Caco-2 (cell line): ENCODE results near the gene RAB6B. TPM values are rescaled to one million over a fixed set of nuclear protein-coding genes. Genes with fewer than 3 reads are reported as not detected.

Experiments used
- BruUV-seq: library from RNA; stranded (reverse); fragments of 400-500 nt; replicated peaks from 2 replicates; lab custom pipeline; 2021; lab: Mats Ljungman, UMichigan
- CTCF ChIA-PET: fragments of 300-600 bp; sonication (Branson Sonifier 250); formaldehyde crosslinking; loops from one replicate; lab custom pipeline; 2022; ENCODE audit warnings: antibody characterized with exemption; lab: Charles Lee
- POLR2A ChIA-PET: fragments of 300-600 bp; sonication (Branson Sonifier 250); formaldehyde crosslinking; loops from one replicate; lab custom pipeline; 2022; ENCODE audit warnings: antibody characterized with exemption; lab: Charles Lee
- DNase-seq, 2 experiments: peaks; one replicate each; pipeline versions ENCODE4 v3.0.0 to v3.0.0-alpha.2; 2020 to 2022
- H3K27me3 ChIP-seq: replicated peaks from 2 replicates; pipeline ENCODE4 v1.6.0; 2011; ENCODE audit warnings: low read length; ENCODE audit not compliant: control insufficient read depth, insufficient read depth
- H3K36me3 ChIP-seq: 2 replicates; pipeline ENCODE4 v1.5.1; 2011; ENCODE audit warnings: low read length; ENCODE audit not compliant: control insufficient read depth, insufficient read depth
- H3K4me1 ChIP-seq: fragments of 250-450 bp; sonication (Bioruptor Pico); 2 replicates; pipeline ENCODE4 v1.5.1; 2020; ENCODE audit warnings: mild to moderate bottlenecking
- H3K4me3 ChIP-seq: 2 replicates; pipeline ENCODE4 v1.5.1; 2011; ENCODE audit warnings: low read depth, mild to moderate bottlenecking, control low read depth, low read length
- H3K9me3 ChIP-seq: fragments of 250-450 bp; sonication (Bioruptor Pico); 2 replicates; pipeline ENCODE4 v1.5.1; 2020; ENCODE audit warnings: mild to moderate bottlenecking, moderate library complexity
- H3K27ac Mint-ChIP-seq: one replicate; pipeline ENCODE4 v1.8.0; 2022; ENCODE audit warnings: mixed read lengths; ENCODE audit not compliant: unreplicated experiment
- H3K27me3 Mint-ChIP-seq: one replicate; pipeline ENCODE4 v1.8.0; 2022; ENCODE audit warnings: mixed read lengths; ENCODE audit not compliant: insufficient read depth, unreplicated experiment
- H3K36me3 Mint-ChIP-seq: one replicate; pipeline ENCODE4 v1.8.0; 2022; ENCODE audit warnings: mild to moderate bottlenecking, mixed read lengths; ENCODE audit not compliant: insufficient read depth, unreplicated experiment
- H3K4me1 Mint-ChIP-seq: one replicate; pipeline ENCODE4 v1.8.0; 2022; ENCODE audit warnings: low read depth, mixed read lengths; ENCODE audit not compliant: unreplicated experiment
- H3K4me3 Mint-ChIP-seq: one replicate; pipeline ENCODE4 v1.8.0; 2022; ENCODE audit warnings: mild to moderate bottlenecking, moderate library complexity, mixed read lengths; ENCODE audit not compliant: unreplicated experiment
- H3K9me3 Mint-ChIP-seq: one replicate; pipeline ENCODE4 v1.8.0; 2022; ENCODE audit warnings: mixed read lengths; ENCODE audit not compliant: unreplicated experiment
- CTCF ChIP-seq, 2 experiments: fragments of 200-600 bp in 1 of 2; IDR thresholded peaks; 1 replicate in 1 of 2; 2 replicates in 1 of 2; pipeline versions ENCODE4 v1.5.1 to v1.8.0; 2011 to 2022; ENCODE audit warnings: antibody characterized with exemption in 1 of 2, control low read depth in 1 of 2, inconsistent platforms in 1 of 2, low read depth in 1 of 2, low read length in 1 of 2, mild to moderate bottlenecking in 1 of 2, moderate library complexity in 1 of 2; ENCODE audit not compliant: insufficient read depth in 1 of 2, severe bottlenecking in 1 of 2, unreplicated experiment in 1 of 2
- intact Hi-C: fragments of 100-400 bp; cut with micrococcal nuclease; formaldehyde crosslinking; loops from one replicate; pipeline ENCODE4 v1.10.0; 2022; ENCODE audit not compliant: unreplicated experiment
- total RNA-seq: library from RNA; stranded (reverse); gene quantifications from 2 replicates; pipeline ENCODE4 v1.2.3, GENCODE V29; 2022

RAB6B gene
- total RNA-seq, 1 experiment from 2014 or later: 3.2 TPM

GRCh38 chr3:133845127-133845526 is 50.6 kb downstream of the RAB6B start:
- TF ChIP-seq CTCF (IDR thresholded peaks at IDR 0.05; ENCODE audit: insufficient read depth in 1 of 2, low read depth in 1 of 2, low read length in 1 of 2, severe bottlenecking in 1 of 2, unreplicated experiment in 1 of 2): no peak
- Mint-ChIP-seq H3K4me3 (no peak overlapping the region), H3K4me1 (no peaks in the 10 kb centered on the region), H3K9me3 (no peaks in the 10 kb centered on the region), H3K27me3 (peaks cover 8% of the 10 kb centered on the region), H3K36me3 (no peaks in the 10 kb centered on the region), H3K27ac (no peak overlapping the region)
- ChIA-PET CTCF (no interaction called here), POLR2A (no interaction called here)
- DNase-seq: no peak
- H3K36me3 ChIP-seq: no peaks in the 10 kb centered on the region
- no TSS peak for BruUV-seq
- no peak overlapping the region for H3K4me3 ChIP-seq
- H3K27me3 ChIP-seq: no peaks in the 10 kb centered on the region
- H3K4me1 ChIP-seq: no peaks in the 10 kb centered on the region
- intact Hi-C loops: no loop called here
- no peaks in the 10 kb centered on the region for H3K9me3 ChIP-seq

- POLR2A ChIA-PET: no interaction called here
- no peak overlapping the region for H3K4me3 ChIP-seq
- H3K36me3 ChIP-seq: no peaks in the 10 kb centered on the region
- no peaks in the 10 kb centered on the region for H3K4me1 ChIP-seq
- H3K27me3 Mint-ChIP-seq: peaks cover 8% of the 10 kb centered on the region
- no peaks in the 10 kb centered on the region for H3K36me3 Mint-ChIP-seq
- no peak for DNase-seq
- H3K4me1 Mint-ChIP-seq: no peaks in the 10 kb centered on the region
- no peak overlapping the region for H3K4me3 Mint-ChIP-seq
- CTCF ChIA-PET: no interaction called here
- TF ChIP-seq CTCF (IDR thresholded peaks at IDR 0.05; ENCODE audit: insufficient read depth in 1 of 2, low read depth in 1 of 2, low read length in 1 of 2, severe bottlenecking in 1 of 2, unreplicated experiment in 1 of 2): no peak
- no peaks in the 10 kb centered on the region for H3K27me3 ChIP-seq
- H3K9me3 ChIP-seq: no peaks in the 10 kb centered on the region
- intact Hi-C loops: no loop called here
- no peak overlapping the region for H3K27ac Mint-ChIP-seq
- BruUV-seq: no TSS peak
- no peaks in the 10 kb centered on the region for H3K9me3 Mint-ChIP-seq
Observed at GRCh38 chr3:133843634-133844033, 52.0 kb downstream of the RAB6B start.

GRCh38 chr3:133842158-133842557 is 53.5 kb downstream of the RAB6B start:
- H3K36me3 Mint-ChIP-seq: no peaks in the 10 kb centered on the region
- intact Hi-C loops: no loop called here
- no peak for TF ChIP-seq CTCF (IDR thresholded peaks at IDR 0.05; ENCODE audit: insufficient read depth in 1 of 2, low read depth in 1 of 2, low read length in 1 of 2, severe bottlenecking in 1 of 2, unreplicated experiment in 1 of 2)
- no peaks in the 10 kb centered on the region for H3K27me3 Mint-ChIP-seq
- Histone ChIP-seq H3K4me3 (no peak overlapping the region), H3K9me3 (no peaks in the 10 kb centered on the region), H3K36me3 (no peaks in the 10 kb centered on the region), H3K27me3 (no peaks in the 10 kb centered on the region), H3K4me1 (no peaks in the 10 kb centered on the region)
- no peaks in the 10 kb centered on the region for H3K4me1 Mint-ChIP-seq
- H3K27ac Mint-ChIP-seq: no peak overlapping the region
- no TSS peak for BruUV-seq
- H3K9me3 Mint-ChIP-seq: no peaks in the 10 kb centered on the region
- DNase-seq: no peak
- CTCF ChIA-PET: no interaction called here
- H3K4me3 Mint-ChIP-seq: no peak overlapping the region
- POLR2A ChIA-PET: no interaction called here
